Measurements from ENCODE around the gene ZMYND8.

DNA sequence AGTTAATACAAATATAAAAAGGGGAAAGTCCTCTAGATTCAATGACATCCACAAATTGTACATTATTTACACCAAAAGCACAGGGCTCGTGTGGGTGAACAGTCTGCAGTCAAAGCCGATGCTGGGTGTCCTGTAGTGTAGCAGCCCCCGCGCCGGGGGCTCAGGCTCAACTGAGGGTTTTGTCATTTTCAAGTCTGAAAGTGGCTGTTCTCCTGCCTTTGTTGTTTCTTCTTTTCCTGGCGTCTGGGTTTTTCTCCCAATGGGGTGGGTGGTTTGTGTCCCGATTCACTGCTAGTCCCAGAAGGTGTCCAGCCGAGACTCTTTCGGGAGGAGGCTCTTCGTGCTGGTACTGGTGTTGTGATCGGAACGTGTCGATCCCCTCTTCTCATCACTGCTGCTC is 146.0 kb downstream of the ZMYND8 start:
- TF ChIP-seq CTCF (IDR thresholded peaks at IDR 0.05 in 2 of 3, conservative IDR thresholded peaks at IDR 0.05 in 1 of 3; ENCODE audit: borderline replicate concordance in 1 of 3, insufficient read depth in 1 of 3, low read depth in 2 of 3, low read length in 2 of 3): no peak
- TF ChIP-seq EZH2 (IDR thresholded peaks at IDR 0.05): no peak
- no peak for TF ChIP-seq ZNF274 (IDR thresholded peaks at IDR 0.05; ENCODE audit: low read depth, low read length)
- no peak for TF ChIP-seq CEBPB (IDR thresholded peaks at IDR 0.05; ENCODE audit: low read depth)
- TF ChIP-seq, protein P1, sequence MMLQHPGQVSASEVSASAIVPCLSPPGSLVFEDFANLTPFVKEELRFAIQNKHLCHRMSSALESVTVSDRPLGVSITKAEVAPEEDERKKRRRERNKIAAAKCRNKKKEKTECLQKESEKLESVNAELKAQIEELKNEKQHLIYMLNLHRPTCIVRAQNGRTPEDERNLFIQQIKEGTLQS (IDR thresholded peaks at IDR 0.05): no peak
- no peak for TF ChIP-seq EZH2phosphoT487 (IDR thresholded peaks at IDR 0.05; ENCODE audit: borderline replicate concordance)
- no peak for TF ChIP-seq POLR2A (IDR thresholded peaks at IDR 0.05; ENCODE audit: borderline replicate concordance, extremely low read depth, insufficient read depth, insufficient read length)

All from HCT116 (cell line).